Right kidney (tissue), 1 donor: ENCODE data around the gene ITPR1.

Experiments used
- DNase-seq: peaks from one replicate; pipeline ENCODE4 v3.0.0-alpha.2; 2016

The ITPR1 gene

GRCh38 chr3:4509043-4509442, 15.9 kb downstream of the ITPR1 start:
- DNase-seq = no peak

GRCh38 chr3:4509983-4510755, 17.0 kb downstream of the ITPR1 start:
- DNase-seq = no peak

- DNase-seq = no peak
Observed at GRCh38 chr3:4511491-4512262, 18.5 kb downstream of the ITPR1 start.

- DNase-seq = peak; percentile 70
Observed at GRCh38 chr3:4512895-4513616, 19.9 kb downstream of the ITPR1 start.

GRCh38 chr3:4514321-4514720, 21.2 kb downstream of the ITPR1 start:
- DNase-seq = no peak

- no peak for DNase-seq
Observed at GRCh38 chr3:4514916-4515315, 21.8 kb downstream of the ITPR1 start.

GRCh38 chr3:4515916-4516579, 22.9 kb downstream of the ITPR1 start:
- DNase-seq = no peak

GRCh38 chr3:4517093-4517492, 23.9 kb downstream of the ITPR1 start:
- no peak for DNase-seq

GRCh38 chr3:4517643-4518311, 24.6 kb downstream of the ITPR1 start:
- no peak for DNase-seq

- DNase-seq = no peak
Observed at GRCh38 chr3:4520033-4520816, 27.1 kb downstream of the ITPR1 start.

- no peak for DNase-seq
Observed at GRCh38 chr3:4522947-4523346, 29.8 kb downstream of the ITPR1 start.

GRCh38 chr3:4523710-4524698, 30.9 kb downstream of the ITPR1 start:
- no peak for DNase-seq

- no peak for DNase-seq
Observed at GRCh38 chr3:4525560-4526223, 32.5 kb downstream of the ITPR1 start.

- no peak for DNase-seq
Observed at GRCh38 chr3:4528320-4528719, 35.2 kb downstream of the ITPR1 start.

- DNase-seq = no peak
Observed at GRCh38 chr3:4528819-4529600, 35.9 kb downstream of the ITPR1 start.

GRCh38 chr3:4529876-4530588, 36.9 kb downstream of the ITPR1 start:
- no peak for DNase-seq

GRCh38 chr3:4531478-4532025, 38.4 kb downstream of the ITPR1 start:
- no peak for DNase-seq
